ENCODE data around the gene ARHGAP26.

Gene ARHGAP26

GRCh38 chr5:142753116-142753631 lies 17.0 kb upstream of the ARHGAP26 start:
- no peak for DNase-seq (ENCODE audit: low spot score)

GRCh38 chr5:142754031-142754430 lies 16.1 kb upstream of the ARHGAP26 start:
- no peak for DNase-seq (ENCODE audit: low spot score)

GRCh38 chr5:142756576-142756975 lies 13.6 kb upstream of the ARHGAP26 start:
- no peak for DNase-seq (ENCODE audit: low spot score)

GRCh38 chr5:142757564-142757963 lies 12.6 kb upstream of the ARHGAP26 start:
- DNase-seq (ENCODE audit: low spot score): no peak

GRCh38 chr5:142758062-142758795 lies 11.9 kb upstream of the ARHGAP26 start:
- DNase-seq (ENCODE audit: low spot score): no peak

- no peak for DNase-seq (ENCODE audit: low spot score)
Observed at GRCh38 chr5:142758796-142759145, 11.4 kb upstream of the ARHGAP26 start.

GRCh38 chr5:142763701-142764100 lies 6.5 kb upstream of the ARHGAP26 start:
- no peak for DNase-seq (ENCODE audit: low spot score)

GRCh38 chr5:142767178-142767577 lies 3.0 kb upstream of the ARHGAP26 start:
- no peak for DNase-seq (ENCODE audit: low spot score)

- no peak for DNase-seq (ENCODE audit: low spot score)
Observed at GRCh38 chr5:142767911-142768310, 2.3 kb upstream of the ARHGAP26 start.

GRCh38 chr5:142769251-142769792 lies 855 bp upstream of the ARHGAP26 start:
- DNase-seq (ENCODE audit: low spot score): no peak

GRCh38 chr5:142770650-142771609 lies 753 bp downstream of the ARHGAP26 start:
- DNase-seq (ENCODE audit: low spot score): no peak

GRCh38 chr5:142771666-142772065 lies 1.5 kb downstream of the ARHGAP26 start:
- DNase-seq (ENCODE audit: low spot score): no peak

GRCh38 chr5:142772446-142773293 lies 2.5 kb downstream of the ARHGAP26 start:
- no peak for DNase-seq (ENCODE audit: low spot score)

- no peak for DNase-seq (ENCODE audit: low spot score)
Observed at GRCh38 chr5:142777099-142777498, 6.9 kb downstream of the ARHGAP26 start.

GRCh38 chr5:142777850-142778249 lies 7.7 kb downstream of the ARHGAP26 start:
- DNase-seq (ENCODE audit: low spot score): no peak

GRCh38 chr5:142779163-142779840 lies 9.1 kb downstream of the ARHGAP26 start:
- no peak for DNase-seq (ENCODE audit: low spot score)

- no peak for DNase-seq (ENCODE audit: low spot score)
Observed at GRCh38 chr5:142780871-142781270, 10.7 kb downstream of the ARHGAP26 start.

- no peak for DNase-seq (ENCODE audit: low spot score)
Observed at GRCh38 chr5:142782976-142783530, 12.9 kb downstream of the ARHGAP26 start.

GRCh38 chr5:142783601-142784341 lies 13.6 kb downstream of the ARHGAP26 start:
- peak; percentile 6 for DNase-seq (ENCODE audit: low spot score)

GRCh38 chr5:142784401-142784955 lies 14.3 kb downstream of the ARHGAP26 start:
- peak; percentile 14 for DNase-seq (ENCODE audit: low spot score)
